CD4-positive, alpha-beta T cell (primary cell): ENCODE data around the gene BICC1. TPM values are rescaled to one million over a fixed set of nuclear protein-coding genes. Genes with fewer than 3 reads are reported as not detected.

ENCODE experiments used
- ATAC-seq: fragments of 200-7000 bp; cut with Tn5 transposase; one replicate; pipeline ENCODE4 v1.10.0; 2022; ENCODE audit warnings: mild to moderate bottlenecking; ENCODE audit not compliant: poor library complexity
- CTCF ChIA-PET: fragments of 350-600 bp; sonication (Branson Sonifier 250); formaldehyde crosslinking; loops from one replicate; lab custom pipeline; 2021; ENCODE audit warnings: antibody characterized with exemption, inconsistent platforms; lab: Charles Lee
- POLR2A ChIA-PET: fragments of 350-600 bp; sonication (Branson Sonifier 250); formaldehyde crosslinking; loops from one replicate; lab custom pipeline; 2021; ENCODE audit warnings: antibody characterized with exemption, inconsistent platforms; lab: Charles Lee
- DNase-seq, 14 experiments: peaks; one replicate each; pipeline ENCODE4 v3.0.0-alpha.2; 2013 to 2020; ENCODE audit warnings: mixed read lengths in 2 of 14
- H3K27ac ChIP-seq, 2 donors: one replicate each; pipeline versions ENCODE4 v1.5.1 to v1.7.0; 2013; ENCODE audit warnings: low read length in 2 of 2, low read depth in 1 of 2, mild to moderate bottlenecking in 1 of 2
- H3K27me3 ChIP-seq, 2 experiments: 1 replicate in 1 of 2; 2 replicates in 1 of 2; pipeline versions ENCODE4 v1.6.1 to v1.7.0; 2013; ENCODE audit warnings: low read length in 2 of 2, control low read depth in 1 of 2, mild to moderate bottlenecking in 1 of 2, moderate library complexity in 1 of 2; ENCODE audit not compliant: insufficient read depth in 2 of 2, control insufficient read depth in 1 of 2
- H3K36me3 ChIP-seq: one replicate; pipeline ENCODE4 v1.6.1; 2013; ENCODE audit warnings: low read length, control low read depth; ENCODE audit not compliant: insufficient read depth
- H3K4me1 ChIP-seq: one replicate; pipeline ENCODE4 v1.6.1; 2013; ENCODE audit warnings: low read length, control low read depth; ENCODE audit not compliant: insufficient read depth
- H3K4me3 ChIP-seq: one replicate; pipeline ENCODE4 v1.5.1; 2013; ENCODE audit warnings: mild to moderate bottlenecking, low read length, moderate library complexity
- H3K9me3 ChIP-seq, 2 experiments: 1 replicate in 1 of 2; 2 replicates in 1 of 2; pipeline versions ENCODE4 v1.6.1 to v1.7.0; 2013; ENCODE audit warnings: low read length in 2 of 2, mild to moderate bottlenecking in 2 of 2, control low read depth in 1 of 2, moderate library complexity in 1 of 2; ENCODE audit not compliant: control insufficient read depth in 1 of 2, insufficient read depth in 1 of 2
- H3K27ac Mint-ChIP-seq: one replicate; pipeline ENCODE4 v1.8.0; 2020; ENCODE audit warnings: mixed read lengths
- H3K27me3 Mint-ChIP-seq: one replicate; pipeline ENCODE4 v1.8.0; 2021; ENCODE audit warnings: mixed read lengths
- H3K36me3 Mint-ChIP-seq: one replicate; pipeline ENCODE4 v1.8.0; 2021; ENCODE audit warnings: low read depth, mixed read lengths
- H3K4me1 Mint-ChIP-seq: one replicate; pipeline ENCODE4 v1.8.0; 2021; ENCODE audit warnings: low read depth, mixed read lengths
- H3K4me3 Mint-ChIP-seq: one replicate; pipeline ENCODE4 v1.8.0; 2020; ENCODE audit warnings: mild to moderate bottlenecking, mixed read lengths
- H3K9me3 Mint-ChIP-seq: one replicate; pipeline ENCODE4 v1.8.0; 2020; ENCODE audit warnings: mixed read lengths
- CTCF ChIP-seq: fragments of 200-600 bp; IDR thresholded peaks from one replicate; pipeline ENCODE4 v1.8.0; 2022; ENCODE audit warnings: antibody characterized with exemption, mild to moderate bottlenecking
- intact Hi-C, 2 experiments: fragments of 100-400 bp; cut with DNase I in 1 of 2; cut with micrococcal nuclease in 1 of 2; formaldehyde crosslinking; loops; one replicate each; pipeline versions ENCODE4 v1.15.1 to v1.9.0; 2023 to 2025; cut with DNase I, micrococcal nuclease
- total RNA-seq, 174 experiments: library from RNA in 2 of 174; stranded (reverse) in 2 of 174; gene quantifications; one replicate each; pipeline ENCODE4 v1.2.3 and lab custom pipeline; 2021 to 2026

The BICC1 gene
- total RNA-seq, 2 experiments from 2014 or later = not detected

GRCh38 chr10:58824396-58824795 is 311.7 kb downstream of the BICC1 start:
- Histone ChIP-seq H3K4me3 (no peak overlapping the region), H3K4me1 (no peaks in the 10 kb centered on the region), H3K9me3 (no peaks in the 10 kb centered on the region), H3K27me3 (no peaks in the 10 kb centered on the region), H3K36me3 (no peaks in the 10 kb centered on the region), H3K27ac (no peak overlapping the region)
- H3K27ac Mint-ChIP-seq = no peak overlapping the region
- no peak overlapping the region for H3K4me3 Mint-ChIP-seq
- CTCF ChIA-PET = no interaction called here
- no peaks in the 10 kb centered on the region for H3K36me3 Mint-ChIP-seq
- H3K4me1 Mint-ChIP-seq = no peaks in the 10 kb centered on the region
- H3K27me3 Mint-ChIP-seq = peaks cover 4% of the 10 kb centered on the region
- ATAC-seq (no peak), DNase-seq (no peak)
- H3K9me3 Mint-ChIP-seq = no peaks in the 10 kb centered on the region
- no peak for TF ChIP-seq CTCF
- POLR2A ChIA-PET = no interaction called here
- intact Hi-C loops = no loop called here

- Mint-ChIP-seq H3K9me3 (no peaks in the 10 kb centered on the region), H3K27me3 (no peaks in the 10 kb centered on the region), H3K4me1 (no peaks in the 10 kb centered on the region), H3K27ac (no peak overlapping the region), H3K4me3 (no peak overlapping the region), H3K36me3 (no peaks in the 10 kb centered on the region)
- no peak for TF ChIP-seq CTCF
- Histone ChIP-seq H3K4me3 (no peak overlapping the region), H3K27me3 (no peaks in the 10 kb centered on the region), H3K4me1 (no peaks in the 10 kb centered on the region), H3K9me3 (no peaks in the 10 kb centered on the region), H3K36me3 (no peaks in the 10 kb centered on the region), H3K27ac (no peak overlapping the region)
- ChIA-PET POLR2A (no interaction called here), CTCF (no interaction called here)
- intact Hi-C loops = no loop called here
- DNase-seq (no peak), ATAC-seq (no peak)
These were observed 314.0 kb downstream of the BICC1 start for GRCh38 chr10:58826694-58827093.

GRCh38 chr10:58827381-58827780 is 314.7 kb downstream of the BICC1 start:
- H3K36me3 ChIP-seq = no peaks in the 10 kb centered on the region
- ATAC-seq = no peak
- ChIA-PET CTCF (no interaction called here), POLR2A (no interaction called here)
- no peaks in the 10 kb centered on the region for H3K27me3 ChIP-seq
- no peak overlapping the region for H3K4me3 ChIP-seq
- H3K27ac ChIP-seq = no peak overlapping the region
- intact Hi-C loops = no loop called here
- Mint-ChIP-seq H3K4me3 (no peak overlapping the region), H3K27me3 (no peaks in the 10 kb centered on the region), H3K9me3 (no peaks in the 10 kb centered on the region), H3K4me1 (no peaks in the 10 kb centered on the region), H3K27ac (no peak overlapping the region), H3K36me3 (no peaks in the 10 kb centered on the region)
- no peaks in the 10 kb centered on the region for H3K4me1 ChIP-seq
- no peaks in the 10 kb centered on the region for H3K9me3 ChIP-seq
- TF ChIP-seq CTCF = no peak
- no peak for DNase-seq
